Measurements from ENCODE around the gene CTCFL.
"Not testable (repeated sequence)": the region's sequence is repeated elsewhere in the genome, so short reads cannot be mapped to it uniquely, and the experiment has no call there.

CTCFL gene

DNA sequence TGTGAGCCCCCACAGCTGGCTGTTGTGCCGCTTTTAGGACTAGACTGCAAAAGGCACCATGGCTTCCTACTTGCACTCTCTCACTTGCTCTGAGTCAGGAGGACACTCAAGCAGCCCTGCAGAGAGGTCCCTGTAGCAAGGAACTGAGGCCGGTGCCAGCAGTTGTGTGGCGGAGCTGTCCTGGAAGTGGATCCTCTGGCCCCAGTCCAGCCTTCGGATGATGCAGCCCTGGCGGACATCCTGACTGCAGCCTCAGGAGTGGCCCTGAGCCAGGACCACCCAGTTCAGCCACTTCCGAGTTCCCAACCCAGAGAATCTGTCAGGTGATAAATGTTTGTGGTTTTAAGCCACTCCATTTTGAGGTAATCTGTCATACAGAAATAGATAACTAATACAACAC is 17.5 kb downstream of the CTCFL start:
- DNase-seq (ENCODE audit: low read depth): no peak

DNA sequence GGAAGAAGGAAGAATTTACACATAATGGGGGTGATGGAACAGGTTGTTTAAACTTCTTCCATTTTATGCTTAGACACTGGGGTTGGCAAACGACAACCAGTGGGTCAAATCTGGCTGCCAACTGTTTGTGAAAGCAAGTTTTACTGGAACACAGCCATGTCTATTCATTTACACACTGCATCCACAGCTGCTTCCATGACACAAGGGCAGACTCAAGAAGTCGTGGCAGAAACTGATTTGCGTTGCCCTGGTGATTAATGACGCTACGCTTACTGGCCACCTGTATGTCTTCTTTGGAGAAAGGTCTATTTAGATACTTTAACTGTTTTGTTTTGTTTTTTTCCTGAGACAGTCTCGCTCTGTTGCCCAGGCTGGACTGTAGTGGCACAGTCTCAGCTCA is 19.0 kb downstream of the CTCFL start:
- DNase-seq (ENCODE audit: low read depth): no peak

DNA sequence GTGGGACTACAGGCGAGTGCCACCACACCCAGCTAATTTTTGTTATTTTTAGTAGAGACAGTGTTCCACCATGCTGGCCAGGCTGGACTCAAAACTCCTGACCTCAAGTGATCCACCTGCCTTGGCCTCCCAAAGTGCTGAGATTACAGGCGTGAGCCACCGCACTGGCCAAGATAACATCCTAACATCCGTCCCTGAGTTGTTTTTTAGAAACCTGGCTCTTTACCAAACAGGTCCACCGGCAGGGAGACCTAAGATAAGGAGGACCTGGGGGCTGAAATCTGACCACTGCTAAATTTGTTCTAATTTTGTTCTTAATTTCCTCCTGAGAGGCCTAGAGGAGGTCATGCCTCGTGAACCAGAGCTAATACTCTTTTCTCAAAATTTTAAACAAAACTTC is 20.5 kb downstream of the CTCFL start:
- DNase-seq (ENCODE audit: low read depth): no peak

DNA sequence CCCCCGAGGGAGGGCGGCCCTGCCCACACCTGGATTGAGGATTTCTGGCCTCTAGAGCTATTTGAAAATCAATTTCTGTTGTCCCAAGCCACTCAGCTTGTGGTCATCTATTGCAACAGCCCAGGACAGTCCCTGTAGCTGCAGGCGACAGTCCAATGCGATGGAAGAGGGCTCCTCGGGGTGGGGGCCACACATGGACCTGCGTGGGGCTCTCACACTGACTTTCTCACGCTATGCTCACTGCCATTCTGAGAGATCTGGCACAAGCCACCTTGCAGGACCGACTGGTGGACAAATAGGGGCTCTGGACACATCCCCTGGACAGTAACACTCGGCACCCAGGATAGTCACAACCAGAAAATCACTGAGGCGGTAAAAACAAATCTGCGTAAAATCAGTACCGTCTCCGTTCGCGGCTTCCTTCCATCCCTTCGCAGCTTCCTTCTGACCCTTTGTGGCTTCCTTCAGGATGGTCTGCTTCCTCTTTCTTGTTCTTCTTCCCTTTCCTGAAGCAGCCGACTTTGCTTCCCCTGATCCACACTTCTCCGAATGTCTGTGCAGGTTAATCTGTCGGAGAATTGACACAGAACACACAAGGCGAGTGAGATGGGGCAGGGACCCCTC is 21.8 kb downstream of the CTCFL start:
- DNase-seq (ENCODE audit: low read depth): no peak

DNA sequence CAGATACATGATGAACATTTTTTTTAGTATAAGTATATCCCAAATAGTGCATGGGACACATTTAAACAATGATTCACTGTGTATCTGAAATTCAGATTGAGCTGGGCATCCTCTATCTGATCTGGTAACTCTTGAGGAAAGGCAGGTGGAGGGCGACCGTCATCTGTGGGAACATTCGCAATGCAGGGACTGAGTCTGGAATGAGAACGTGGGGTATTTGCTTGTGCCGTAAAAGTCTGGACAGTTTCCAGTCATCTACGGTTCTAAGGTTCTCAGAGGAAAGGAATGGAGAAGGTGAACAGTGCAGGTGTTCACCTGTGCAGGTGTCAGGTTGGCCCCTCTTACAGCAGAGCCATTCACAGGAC is 22.6 kb downstream of the CTCFL start:
- DNase-seq (ENCODE audit: low read depth): no peak

DNA sequence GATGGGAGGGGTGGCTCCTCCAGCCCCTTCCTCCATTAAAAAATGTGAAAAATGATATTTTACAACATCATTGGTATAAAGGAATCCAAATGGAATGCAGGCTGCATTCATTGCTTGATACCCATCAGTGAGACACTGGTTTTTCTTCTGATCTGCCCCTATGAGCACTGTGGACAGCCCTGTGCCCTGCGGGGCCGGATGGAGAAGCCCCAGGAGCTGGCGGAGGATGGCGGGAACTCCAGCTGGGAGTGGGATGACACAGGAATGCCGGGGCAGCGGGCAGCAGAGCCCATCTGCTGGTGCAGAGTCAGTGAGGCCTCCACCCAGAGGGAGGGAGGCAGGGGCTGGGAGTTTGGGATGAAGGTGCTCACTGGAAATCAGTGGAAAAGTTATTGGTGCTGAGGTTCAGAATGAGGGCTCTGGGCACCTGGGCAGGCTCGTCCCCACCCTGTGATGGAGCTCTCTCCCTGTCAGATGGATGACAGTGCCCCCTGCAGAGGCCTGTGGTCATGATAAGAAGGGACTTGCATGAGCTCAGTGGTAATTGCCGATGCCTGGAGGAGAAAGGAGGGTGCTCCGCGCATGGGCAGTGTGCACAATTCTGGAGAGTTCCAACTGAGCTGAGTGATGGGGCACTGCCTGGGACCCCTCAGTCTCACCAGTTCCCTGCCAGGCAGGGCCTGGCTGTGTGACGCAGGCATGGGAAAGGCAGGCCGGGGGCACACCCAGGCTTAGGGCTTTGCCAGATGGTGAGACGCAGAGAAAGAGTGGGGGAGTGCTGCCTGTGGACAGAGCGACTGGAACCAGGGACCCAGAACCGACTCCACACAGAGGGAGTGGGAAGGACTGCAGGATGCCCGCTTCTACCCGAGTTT is 23.2 kb downstream of the CTCFL start:
- DNase-seq (ENCODE audit: low read depth): no peak

DNA sequence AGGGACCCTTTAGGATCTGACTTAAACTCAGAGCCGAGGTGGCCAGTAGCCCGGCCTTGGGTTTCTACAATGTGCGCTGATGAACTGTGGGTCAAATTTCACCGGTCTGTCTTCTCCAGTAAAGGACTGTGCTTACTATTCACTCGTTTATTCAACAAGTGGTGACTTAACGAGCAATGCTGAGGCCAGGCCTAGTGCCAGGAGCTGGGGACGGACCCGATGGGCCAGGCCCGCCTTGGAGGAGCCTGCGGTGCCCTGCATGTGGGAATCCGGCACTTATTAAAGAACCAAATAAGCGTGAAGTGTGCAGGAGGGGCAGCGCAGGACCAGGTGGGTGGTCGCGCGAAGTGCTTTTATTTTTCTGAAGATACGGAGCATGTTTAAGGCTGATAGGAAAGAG is 24.0 kb downstream of the CTCFL start:
- no peak for DNase-seq (ENCODE audit: low read depth)

DNA sequence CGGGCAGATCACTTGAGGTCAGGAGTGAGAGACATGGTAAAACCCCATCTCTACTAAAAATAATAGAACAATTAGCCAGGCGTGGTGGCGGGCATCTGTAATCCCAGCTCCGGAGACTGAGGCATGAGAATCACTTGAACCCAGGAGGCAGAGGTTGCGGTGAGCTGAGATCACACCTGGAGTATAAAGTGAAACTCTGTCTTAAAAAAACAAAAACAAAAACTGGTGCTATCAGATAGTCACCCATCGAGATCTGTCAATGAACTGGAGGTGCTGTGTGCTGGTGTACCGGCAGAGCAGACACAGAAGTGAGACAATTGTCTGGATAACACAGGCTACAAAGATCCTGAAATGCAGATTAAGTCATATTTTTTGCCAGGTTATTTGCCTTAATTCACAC is 24.7 kb downstream of the CTCFL start:
- DNase-seq (ENCODE audit: low read depth): no peak

DNA sequence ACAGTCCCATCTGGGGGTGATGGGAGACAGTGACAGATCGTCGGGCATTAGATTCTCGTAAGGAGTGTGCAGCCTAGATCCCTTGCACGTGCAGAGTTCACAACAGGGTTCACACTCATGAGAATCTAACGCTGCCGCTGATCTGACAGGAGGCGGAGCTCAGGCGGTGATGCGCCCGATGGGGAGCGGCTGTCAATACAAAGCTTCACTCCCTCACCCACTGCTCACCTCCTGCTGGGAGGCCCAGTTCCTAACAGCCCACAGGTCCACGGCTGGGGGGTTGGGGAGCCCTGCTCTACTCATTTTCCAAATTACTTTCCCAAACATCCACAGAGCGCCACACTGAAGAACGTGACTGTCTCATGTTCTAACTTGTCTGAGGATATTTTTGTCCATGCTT is 25.3 kb downstream of the CTCFL start:
- DNase-seq (ENCODE audit: low read depth): no peak

DNA sequence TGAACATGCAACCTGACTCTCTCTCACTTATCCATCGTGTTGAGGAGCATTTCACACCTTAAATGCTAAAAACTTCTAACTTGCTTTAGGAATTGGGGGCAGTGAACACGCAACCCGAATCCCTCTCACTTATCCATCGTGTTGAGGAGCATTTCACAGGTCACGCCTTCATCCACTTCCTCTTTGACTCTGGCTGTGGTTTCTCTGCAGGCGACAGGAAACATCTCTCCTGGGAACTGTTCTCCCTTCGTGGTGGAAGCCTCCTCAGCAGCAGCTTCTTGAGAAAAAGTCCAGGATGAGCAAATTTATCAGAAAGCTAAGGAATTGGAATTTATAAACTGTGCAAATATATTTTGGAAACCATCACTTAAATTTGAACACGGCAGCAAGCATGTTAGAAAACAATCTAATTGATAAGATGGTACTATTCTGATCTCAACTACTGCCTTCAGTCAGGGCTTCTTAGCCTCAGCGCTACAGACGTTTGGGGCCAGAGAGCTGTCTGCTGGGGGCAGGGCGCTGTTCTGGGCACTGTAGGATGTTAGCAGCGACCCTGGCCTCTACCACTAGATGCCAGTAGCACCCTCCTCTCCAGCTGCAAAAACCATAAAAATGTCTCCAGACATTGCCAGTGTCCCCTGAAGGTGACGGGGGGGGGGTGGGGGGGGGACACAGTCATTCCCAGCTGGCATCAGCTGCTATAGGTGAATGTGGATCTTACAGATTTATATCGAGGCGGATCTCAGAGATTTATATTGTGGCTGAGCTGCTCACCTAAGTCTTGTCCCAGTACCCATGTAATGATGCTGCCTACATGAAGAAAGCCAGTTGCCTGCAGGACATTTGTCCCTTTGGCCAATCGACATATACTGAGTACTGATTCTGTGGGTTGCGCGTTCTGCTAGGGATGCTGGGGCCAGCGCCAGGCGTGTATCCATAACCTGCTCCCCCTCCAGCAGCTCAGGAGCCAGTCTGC is 26.2 kb downstream of the CTCFL start:
- DNase-seq (ENCODE audit: low read depth): peak; percentile 25

DNA sequence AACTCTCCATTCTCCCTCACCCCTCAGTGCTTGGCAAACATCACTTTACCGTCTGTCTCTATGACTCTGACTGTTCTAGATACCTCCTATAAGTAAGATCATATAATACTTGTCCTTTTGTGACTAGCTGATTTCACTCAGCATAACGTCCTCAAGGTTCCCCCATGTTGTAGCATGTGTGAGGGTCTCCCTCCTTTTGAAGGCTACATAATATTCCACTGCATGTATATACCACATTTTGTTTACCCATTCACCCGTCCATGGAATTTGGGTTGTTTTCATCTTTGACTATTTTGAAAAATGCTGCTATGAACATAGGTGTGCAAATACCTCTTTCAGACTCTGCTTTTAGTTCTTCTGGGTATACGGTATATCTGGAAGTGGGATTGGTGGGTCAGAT is 28.3 kb downstream of the CTCFL start:
- DNase-seq (ENCODE audit: low read depth): no peak

DNA sequence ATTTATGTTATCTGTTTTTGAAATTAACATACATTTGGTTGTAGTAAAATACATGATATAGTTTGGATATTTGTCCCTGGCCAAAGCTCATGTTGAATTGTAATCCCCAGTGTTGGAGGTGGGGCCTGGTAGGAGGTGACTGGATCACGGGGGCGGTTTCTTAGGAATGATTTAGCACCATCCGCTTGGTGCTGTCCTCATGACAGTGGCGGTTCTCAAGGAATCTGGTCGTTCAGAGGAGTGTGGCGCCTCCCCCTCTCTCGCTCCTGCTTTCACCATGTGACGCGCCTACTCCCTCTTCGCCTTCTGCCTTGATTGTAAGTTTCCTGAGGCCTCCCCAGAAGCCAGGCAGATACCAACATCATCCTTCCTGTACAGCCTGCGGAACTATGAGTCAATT is 29.0 kb downstream of the CTCFL start:
- no peak for DNase-seq (ENCODE audit: low read depth)

DNA sequence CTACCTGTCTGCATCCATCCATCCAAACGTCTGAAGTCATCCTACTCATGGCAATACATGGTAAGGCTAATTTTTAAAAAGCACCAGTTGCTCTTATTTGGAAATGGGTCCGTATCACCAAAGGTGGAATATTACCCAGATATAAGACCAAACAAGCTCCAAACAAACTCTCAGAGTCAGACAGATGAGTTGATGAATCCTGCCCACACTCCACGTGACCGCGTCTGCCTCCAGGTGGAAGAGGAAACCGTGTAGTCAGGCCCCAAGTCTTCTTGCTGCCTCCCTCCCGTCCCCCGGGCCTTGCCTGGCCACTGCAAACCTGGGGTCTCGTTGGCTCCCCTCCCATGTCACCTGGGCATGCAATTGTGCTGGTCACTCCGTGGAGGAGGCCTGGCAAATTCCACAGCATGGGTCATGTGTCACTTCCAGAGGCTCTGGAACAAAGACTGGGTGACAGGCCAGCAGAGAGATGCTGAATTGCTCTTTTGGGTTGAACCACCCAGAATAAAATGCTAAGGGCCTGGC is 31.8 kb downstream of the CTCFL start:
- DNase-seq (ENCODE audit: low read depth): no peak

DNA sequence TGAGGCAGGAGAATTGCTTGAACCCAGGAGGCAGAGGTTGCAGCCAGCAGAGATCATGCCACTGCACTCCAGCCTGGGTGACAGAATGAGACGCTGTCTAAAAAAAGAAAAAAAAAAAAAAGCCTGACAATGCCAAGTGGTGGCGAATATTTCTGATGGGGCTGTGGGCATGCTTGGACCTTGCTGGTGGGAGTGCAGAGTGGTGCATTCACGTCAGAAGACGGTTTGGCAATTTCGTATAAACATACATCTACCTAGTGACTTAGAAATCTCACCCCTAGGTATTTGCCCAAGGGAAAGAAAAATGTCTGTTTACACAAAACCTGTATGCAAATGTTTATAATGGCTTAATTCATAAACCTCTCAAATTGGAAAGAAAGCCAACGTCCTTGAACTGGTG is 33.6 kb downstream of the CTCFL start:
- DNase-seq (ENCODE audit: low read depth): no peak

DNA sequence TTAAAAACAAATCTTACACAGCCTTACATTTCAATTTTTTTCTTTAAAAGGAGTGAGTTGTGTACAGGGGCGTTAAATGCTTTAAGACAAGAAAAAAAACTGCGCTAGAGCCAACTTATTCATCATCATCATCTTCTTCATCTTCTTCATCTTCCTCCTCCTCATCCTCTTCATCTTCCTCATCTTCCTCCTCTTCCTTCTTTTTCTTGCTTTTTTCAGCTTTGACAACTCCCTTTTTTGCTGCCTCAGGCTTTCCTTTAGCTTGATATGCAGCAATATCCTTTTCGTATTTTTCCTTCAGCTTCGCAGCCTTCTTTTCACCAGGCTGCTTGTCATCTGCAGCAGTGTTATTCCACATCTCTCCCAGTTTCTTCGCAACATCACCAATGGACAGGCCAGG is 36.7 kb downstream of the CTCFL start:
- not testable (repeated sequence) for DNase-seq (ENCODE audit: low read depth)

DNA sequence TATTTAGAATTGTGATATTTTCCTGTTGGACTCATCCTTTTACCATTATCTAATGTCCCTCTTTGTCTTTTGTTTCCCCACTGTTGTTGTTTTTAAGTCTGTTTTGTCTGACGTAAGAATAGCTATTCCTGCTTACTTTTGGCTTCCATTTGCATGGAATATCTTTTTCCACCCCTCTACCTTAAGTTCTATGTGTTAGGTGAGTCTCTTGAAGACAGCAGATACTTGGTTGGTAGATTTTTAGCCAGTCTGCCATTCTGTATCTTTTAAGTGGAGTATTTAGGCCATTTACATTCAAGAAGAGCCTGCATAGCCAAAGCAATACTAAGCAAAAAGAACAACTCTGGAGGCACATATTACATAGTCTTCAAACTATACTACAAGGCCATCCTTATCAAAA is 39.2 kb downstream of the CTCFL start:
- no peak for DNase-seq (ENCODE audit: low read depth)

DNA sequence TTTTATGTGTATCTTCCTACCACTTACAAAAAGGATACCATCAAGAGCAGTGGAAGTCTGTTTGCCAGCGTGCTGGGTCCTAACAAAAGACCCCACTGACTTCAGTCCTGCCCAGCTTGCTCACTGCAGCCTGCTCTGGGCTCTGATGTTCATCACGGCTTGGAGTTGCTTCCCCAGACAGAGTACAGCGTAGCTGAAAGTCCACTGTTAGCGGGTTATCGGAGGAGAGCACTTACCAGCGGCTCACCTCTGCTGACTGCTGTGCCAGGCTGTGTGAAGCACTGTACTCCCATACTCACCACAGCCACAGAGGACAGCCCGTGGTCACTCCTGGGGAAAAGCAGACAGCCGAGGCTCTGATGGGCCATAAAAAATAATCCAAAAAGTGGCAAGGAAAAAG is 40.2 kb downstream of the CTCFL start:
- DNase-seq (ENCODE audit: low read depth): no peak

DNA sequence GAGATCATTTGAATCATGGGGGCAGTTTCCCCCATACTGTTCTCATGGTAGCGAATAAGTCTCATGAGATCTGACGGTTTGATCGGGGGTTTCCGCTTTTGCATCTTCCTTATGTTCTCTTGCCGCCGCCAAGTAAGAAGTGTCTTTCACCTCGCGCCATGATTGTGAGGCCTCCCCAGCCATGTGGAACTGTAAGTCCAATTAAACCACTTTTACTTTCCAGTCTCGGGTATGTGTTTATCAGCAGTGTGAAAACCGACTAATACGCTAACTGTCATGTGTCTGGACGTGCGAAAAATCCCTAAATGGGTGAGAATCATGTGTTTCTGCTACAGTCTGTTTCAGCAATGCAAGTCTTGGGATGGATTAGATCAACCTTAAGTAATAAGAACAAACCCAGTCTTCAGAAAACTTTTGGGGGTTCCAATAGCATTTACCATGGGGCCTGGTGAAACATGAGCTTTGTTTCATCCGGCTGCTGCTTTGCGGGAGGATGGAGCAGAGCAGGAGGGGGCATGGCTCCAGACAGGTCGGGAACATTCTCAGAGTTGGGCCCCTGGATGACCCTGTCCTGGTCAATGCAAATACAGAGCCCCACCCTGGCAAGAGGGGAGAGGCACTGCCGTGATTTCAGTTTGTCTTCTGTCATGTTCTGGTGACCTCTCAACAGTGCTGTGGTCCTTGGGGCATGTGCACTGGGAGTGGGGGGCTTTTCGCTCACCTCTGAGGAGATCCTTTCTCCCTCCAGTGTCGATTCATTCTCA is 41.5 kb downstream of the CTCFL start:
- DNase-seq (ENCODE audit: low read depth): no peak

DNA sequence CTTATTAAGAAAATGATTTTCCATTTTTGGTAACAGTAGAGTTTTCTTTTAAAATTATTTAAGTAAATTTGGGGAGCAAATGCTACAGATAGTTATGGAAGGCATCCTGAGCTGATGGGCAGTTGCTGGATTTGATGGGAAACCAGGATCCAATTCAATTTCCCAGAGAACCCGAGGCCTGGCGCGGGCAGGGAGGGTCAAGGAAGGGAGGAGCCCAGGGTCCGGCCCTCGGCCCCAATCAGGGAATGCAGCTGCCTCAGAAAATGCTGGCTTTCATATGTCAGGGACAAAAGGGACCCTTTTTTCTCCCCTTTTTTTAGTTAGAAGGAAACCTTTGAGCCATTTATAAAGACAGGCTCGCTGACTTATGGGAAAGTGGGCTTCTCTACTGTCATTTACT is 42.1 kb downstream of the CTCFL start:
- DNase-seq (ENCODE audit: low read depth): no peak

DNA sequence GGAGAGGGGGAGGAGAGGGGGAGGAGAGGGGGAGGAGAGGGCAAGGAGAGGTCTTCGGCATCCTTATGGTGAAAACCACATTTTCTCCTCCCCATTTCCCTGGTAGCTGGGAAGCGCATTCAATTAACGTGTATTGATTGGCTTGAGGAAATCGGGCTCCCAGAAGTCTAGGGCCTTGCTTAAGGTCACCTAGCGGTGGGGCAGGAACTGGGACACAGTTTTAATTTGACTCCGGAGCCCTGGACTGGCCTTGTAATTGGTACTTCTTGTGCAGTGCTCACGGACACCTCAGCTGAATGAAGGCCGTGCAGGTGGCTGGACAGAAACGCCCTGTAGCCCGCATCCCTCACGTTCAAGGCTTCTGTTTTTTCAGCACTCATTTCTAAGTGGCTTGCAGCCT is 42.8 kb downstream of the CTCFL start:
- no peak for DNase-seq (ENCODE audit: low read depth)

DNA sequence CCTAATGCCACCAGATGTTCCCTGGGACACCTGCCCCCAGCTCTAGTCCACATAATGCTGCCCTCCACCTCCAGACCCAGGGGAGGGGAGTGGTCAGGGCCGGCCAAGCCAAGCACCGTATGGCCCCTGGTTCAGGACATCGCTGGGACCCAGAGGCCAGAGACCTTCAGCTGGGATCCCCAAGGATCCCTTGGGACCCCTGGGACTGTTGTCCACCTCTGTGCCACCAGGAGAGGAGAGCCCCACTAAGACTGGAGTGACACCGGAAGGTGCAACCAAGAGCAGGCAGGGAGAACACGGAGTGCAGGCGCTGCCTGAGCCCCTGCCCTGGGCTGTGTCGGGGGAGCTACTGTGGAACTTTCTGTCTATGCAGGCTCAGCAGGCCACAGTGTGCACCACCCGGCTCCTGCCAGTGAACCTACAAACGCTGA is 43.6 kb downstream of the CTCFL start:
- DNase-seq (ENCODE audit: low read depth): no peak

All from activated T-cell treated with anti-CD3 and anti-CD28 coated beads for 1 hour (primary cell).